Measurements from ENCODE around the gene UTP14A.
A peak's percentile ranks its signal among the peaks of the same experiment; 100 is the strongest.

Gene UTP14A

GRCh38 chrX:129945131-129945530, 39.2 kb downstream of the UTP14A start:
- DNase-seq (ENCODE audit: low spot score) = no peak

DNA sequence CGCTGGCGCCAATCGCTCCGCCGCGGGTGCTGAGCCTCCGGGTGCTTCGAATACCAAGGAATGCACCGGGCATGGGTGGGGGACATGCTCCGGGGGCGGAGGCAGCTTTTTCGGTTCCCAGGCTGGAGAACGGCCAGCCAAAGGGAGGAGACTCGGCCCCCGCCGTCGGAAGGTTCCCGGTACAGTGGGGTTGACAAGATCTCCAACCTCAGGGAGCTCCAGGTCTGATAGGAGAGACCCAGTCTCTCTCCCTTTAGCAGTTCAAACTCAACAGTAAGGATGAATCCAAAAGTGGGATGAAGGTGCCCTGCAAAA, 47.3 kb downstream of the UTP14A start:
- DNase-seq (ENCODE audit: low spot score) = no peak

DNA sequence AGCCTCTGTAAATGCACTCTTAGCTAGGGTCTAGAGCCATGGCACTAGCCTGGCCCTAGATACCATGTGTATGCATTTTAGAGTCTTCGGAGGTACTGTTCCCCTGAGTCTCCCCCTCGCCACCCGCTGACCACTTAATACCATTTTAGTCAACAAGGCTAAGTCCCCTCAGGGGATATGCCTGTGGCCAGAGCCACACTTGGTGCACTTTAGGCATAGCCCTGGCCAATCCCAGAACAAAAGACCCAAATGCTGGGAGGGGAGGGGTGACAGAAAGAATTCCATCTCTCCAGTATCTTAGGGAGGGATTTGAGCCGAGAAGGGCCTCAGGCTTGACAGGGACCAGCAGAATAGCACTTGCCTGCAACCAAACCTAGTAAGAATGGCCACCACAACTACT, 47.9 kb downstream of the UTP14A start:
- DNase-seq (ENCODE audit: low spot score) = no peak

GRCh38 chrX:129954804-129955203, 48.8 kb downstream of the UTP14A start:
- no peak for DNase-seq (ENCODE audit: low spot score)

DNA sequence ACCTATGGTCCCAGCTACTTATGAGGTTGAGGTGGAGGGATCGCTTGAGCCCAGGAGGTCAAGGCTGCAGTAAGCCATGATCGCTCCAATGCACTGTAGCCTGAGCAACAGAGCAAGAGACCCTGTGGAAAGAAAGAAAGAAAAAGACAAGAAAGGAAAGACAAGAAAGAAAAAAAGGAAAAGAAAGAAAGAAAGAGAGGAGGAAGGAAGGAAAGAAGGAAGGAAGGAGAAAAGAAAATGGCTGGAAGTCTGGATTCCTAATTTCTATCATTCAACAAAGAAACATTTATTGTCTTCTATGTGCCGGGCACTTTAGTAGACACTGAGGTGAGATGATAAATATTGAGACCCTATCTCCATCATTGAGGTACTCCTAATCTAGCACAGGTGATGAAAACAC, 49.7 kb downstream of the UTP14A start:
- DNase-seq (ENCODE audit: low spot score) = no peak

DNA sequence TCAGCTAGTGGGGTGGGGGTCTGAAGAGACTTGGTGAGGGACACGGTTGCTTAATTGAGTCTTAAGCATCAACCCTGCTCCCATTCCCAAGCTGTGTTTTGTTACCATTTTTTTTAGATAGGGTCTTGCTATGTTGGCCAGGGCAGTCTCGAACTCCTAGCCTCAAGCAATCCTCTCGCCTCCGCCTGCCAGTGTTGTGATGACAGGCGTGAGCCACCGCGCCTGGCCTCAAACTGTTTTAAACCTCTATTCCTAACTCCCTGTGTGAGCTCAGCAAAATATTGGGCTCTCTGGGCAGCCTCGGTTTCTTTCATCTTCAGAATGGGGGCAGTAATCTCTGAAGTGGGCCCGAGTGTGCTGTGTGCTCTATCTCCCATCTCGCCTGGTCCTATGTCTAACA, 50.2 kb downstream of the UTP14A start:
- no peak for DNase-seq (ENCODE audit: low spot score)

DNA sequence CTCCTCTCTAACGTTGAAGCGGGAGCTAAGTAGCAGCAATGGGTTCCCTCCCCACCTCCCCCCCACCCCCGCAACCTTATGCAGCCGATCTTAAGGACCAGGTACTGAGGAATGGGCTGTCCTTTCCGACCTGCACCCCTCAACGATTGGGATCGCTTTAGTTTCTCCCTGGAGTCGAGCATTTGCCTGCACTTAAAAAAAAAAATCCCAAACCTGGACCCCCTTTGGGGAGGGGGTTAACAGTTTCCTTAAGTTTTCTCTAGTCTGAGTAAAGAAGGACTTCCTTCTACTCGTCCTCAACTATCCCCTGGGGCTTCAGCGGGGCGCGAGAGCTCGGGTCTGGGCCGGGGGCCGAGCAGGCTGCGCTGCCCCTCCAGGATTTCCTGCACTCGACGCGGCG, 50.8 kb downstream of the UTP14A start:
- no peak for DNase-seq (ENCODE audit: low spot score)

GRCh38 chrX:129957241-129958082, 51.5 kb downstream of the UTP14A start:
- peak; percentile 87 for DNase-seq (ENCODE audit: low spot score)

DNA sequence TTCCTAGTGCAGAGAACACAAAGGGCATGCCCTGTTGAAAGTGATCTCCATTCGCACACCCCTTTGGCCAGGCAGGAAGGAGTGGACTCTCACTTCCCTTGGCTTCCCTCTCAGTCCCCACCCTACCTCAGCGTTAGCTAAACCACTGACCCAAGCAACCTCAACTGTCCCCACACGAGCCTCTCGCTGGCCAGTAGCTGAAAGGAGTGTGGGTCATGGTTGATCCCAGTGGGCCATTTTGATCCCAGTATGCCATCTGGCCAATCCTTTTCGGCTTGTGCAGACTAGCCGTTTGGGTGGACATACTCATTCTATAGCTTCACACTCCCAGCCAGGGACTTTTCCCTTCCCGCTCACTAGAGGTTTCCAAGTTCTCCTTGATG, 52.1 kb downstream of the UTP14A start:
- no peak for DNase-seq (ENCODE audit: low spot score)

GRCh38 chrX:129958814-129959492, 53.0 kb downstream of the UTP14A start:
- DNase-seq (ENCODE audit: low spot score) = no peak

GRCh38 chrX:129959493-129959832, 53.5 kb downstream of the UTP14A start:
- no peak for DNase-seq (ENCODE audit: low spot score)

DNA sequence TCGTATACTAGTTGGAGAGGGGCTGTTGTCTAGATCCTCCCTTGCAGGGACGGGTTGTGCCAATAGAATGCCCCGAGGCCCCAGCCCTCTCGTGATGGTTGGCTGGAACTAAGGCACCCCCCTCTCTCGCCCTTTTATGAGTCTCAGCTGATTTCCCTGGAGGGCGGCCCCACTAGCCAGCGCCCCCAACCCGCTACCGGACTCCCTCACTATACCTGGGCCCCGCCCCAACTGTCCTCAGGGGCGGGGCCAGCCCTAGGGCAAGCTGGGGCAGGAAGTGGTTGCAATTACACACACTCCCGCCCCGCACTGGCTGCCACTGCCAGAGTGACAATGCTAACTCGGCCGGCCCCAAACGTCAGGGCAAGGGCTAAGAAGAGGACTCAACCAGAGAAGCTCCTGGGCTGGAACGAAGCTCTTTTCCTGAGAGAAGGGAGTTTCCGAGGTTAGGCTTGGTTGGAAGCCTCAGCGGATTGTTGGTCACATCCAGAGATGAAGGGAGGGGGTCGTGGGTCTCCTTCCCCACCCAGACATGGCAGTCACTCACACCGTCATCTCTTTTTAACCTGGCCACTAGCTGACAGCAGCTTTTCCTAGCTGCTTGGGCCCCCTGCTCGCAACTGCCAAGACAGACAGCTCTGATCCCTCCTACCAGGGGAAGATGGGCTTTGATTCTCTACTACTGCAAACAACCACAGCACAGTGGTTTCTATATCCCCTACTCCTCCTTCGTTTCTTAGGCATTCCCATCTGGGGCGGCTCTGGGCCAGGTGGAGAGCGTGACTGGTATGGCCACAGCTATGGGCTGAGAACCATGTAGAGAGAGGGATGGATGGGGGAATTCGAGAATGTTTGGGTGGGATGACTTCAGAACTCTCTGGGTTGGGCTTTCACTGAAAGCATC, 55.5 kb downstream of the UTP14A start:
- DNase-seq (ENCODE audit: low spot score) = peak; percentile 76

DNA sequence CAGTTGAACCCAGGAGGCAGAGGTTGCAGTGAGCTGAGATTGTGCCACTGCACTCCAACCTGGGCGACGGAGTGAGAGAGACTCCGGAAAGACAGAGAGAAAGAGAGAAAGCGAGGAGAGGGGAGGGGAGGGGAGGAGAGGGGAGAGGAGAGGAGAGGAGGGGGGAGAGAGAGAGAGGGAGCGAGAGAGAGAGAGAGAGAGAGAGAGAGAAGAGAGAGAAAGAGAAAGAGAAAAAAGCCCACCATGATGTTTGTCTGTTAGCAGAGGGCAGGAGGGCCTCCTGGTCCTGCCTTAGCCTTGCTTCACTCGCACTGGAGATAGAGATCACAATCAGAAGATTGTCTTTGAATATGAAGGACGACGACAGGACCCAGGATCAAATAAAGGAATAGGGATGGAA, 57.8 kb downstream of the UTP14A start:
- DNase-seq (ENCODE audit: low spot score) = no peak

DNA sequence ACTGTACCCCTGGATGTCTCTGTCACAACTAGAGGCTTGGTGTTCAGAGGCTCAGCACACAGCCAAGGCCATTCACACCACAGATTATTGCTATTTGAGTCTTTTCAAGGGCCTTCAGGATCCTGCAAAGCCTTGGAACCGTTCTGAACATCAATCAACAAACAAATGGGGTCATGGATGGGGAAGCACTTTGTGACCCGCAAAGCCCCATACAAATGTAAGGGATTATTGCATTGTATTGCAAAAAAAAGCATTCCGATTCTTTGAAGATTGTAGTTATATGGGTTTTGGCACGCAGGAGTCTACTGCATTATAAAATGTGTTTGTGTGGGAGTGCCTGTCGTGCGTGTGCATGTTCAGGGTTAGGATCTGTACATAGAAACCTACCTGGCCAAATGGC, 59.2 kb downstream of the UTP14A start:
- DNase-seq (ENCODE audit: low spot score) = no peak

GRCh38 chrX:129968968-129969367, 63.0 kb downstream of the UTP14A start:
- no peak for DNase-seq (ENCODE audit: low spot score)

GRCh38 chrX:129976441-129976840, 70.5 kb downstream of the UTP14A start:
- no peak for DNase-seq (ENCODE audit: low spot score)

All from HuH-7 (cell line).